Measurements from ENCODE around the gene GCNT2.
A peak's percentile ranks its signal among the peaks of the same experiment; 100 is the strongest.

The GCNT2 gene

DNA sequence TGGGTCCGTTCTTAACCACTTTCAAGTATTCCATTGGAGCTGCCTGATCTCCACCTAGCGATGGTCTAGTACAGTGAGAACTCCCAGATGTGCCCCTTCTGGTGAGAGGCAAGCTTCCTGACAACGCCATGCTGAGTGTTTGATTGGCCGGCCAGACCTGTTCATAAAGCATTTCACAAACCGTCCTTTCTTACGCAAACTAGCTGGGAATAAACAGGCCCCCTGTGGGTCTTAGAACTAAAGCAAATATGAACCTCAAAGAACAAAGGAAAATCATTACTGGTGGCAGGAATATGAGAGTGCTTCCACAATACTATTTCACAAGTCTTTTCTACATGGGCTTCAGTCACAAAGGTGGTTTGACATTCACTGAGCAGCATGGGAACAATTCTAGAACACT is 15.6 kb upstream of the GCNT2 start:
- no peak for DNase-seq (ENCODE audit: extremely low read depth, low read depth)

GRCh38 chr6:10507298-10507697 is 13.9 kb upstream of the GCNT2 start:
- DNase-seq (ENCODE audit: extremely low read depth, low read depth) = no peak
- TF ChIP-seq, protein P1, sequence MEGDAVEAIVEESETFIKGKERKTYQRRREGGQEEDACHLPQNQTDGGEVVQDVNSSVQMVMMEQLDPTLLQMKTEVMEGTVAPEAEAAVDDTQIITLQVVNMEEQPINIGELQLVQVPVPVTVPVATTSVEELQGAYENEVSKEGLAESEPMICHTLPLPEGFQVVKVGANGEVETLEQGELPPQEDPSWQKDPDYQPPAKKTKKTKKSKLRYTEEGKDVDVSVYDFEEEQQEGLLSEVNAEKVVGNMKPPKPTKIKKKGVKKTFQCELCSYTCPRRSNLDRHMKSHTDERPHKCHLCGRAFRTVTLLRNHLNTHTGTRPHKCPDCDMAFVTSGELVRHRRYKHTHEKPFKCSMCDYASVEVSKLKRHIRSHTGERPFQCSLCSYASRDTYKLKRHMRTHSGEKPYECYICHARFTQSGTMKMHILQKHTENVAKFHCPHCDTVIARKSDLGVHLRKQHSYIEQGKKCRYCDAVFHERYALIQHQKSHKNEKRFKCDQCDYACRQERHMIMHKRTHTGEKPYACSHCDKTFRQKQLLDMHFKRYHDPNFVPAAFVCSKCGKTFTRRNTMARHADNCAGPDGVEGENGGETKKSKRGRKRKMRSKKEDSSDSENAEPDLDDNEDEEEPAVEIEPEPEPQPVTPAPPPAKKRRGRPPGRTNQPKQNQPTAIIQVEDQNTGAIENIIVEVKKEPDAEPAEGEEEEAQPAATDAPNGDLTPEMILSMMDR (IDR thresholded peaks at IDR 0.05; ENCODE audit: low read depth, low read length) = no peak

More for the DNA sequence above, 15.6 kb upstream of the GCNT2 start:
- TF ChIP-seq, protein P1 (IDR thresholded peaks at IDR 0.05; ENCODE audit: low read depth, low read length) = no peak

GRCh38 chr6:10507715-10508114 is 13.4 kb upstream of the GCNT2 start:
- no peak for DNase-seq (ENCODE audit: extremely low read depth, low read depth)
- TF ChIP-seq, protein P1 (IDR thresholded peaks at IDR 0.05; ENCODE audit: low read depth, low read length) = no peak

- DNase-seq (ENCODE audit: extremely low read depth, low read depth) = no peak
- TF ChIP-seq, protein P1 (IDR thresholded peaks at IDR 0.05; ENCODE audit: low read depth, low read length) = peak; percentile 34
These were observed 10.4 kb upstream of the GCNT2 start for GRCh38 chr6:10510592-10511367.

- no peak for DNase-seq (ENCODE audit: extremely low read depth, low read depth)
- TF ChIP-seq, protein P1 (IDR thresholded peaks at IDR 0.05; ENCODE audit: low read depth, low read length) = no peak
These were observed 9.7 kb upstream of the GCNT2 start for GRCh38 chr6:10511477-10511876.

DNA sequence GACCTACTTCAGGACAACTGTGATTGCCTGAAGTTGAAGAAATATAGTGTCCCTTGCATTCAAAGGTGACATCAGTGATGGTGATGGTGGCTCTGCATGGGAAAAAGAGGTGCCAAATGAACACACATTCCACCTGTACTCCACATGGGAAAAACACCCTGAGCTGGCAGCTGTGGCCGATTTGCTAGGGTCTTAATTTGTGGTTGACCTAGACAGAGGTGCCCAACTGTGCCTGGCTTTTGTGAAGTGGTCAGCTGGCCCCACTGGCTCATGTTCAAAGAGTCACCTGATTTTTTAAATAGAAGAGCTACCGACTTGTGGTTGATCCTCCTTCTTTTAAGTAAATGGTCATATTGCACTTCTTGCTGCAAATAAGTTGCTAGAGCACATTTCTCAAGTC is 7.6 kb upstream of the GCNT2 start:
- no peak for DNase-seq (ENCODE audit: extremely low read depth, low read depth)
- TF ChIP-seq, protein P1 (IDR thresholded peaks at IDR 0.05; ENCODE audit: low read depth, low read length) = no peak

DNA sequence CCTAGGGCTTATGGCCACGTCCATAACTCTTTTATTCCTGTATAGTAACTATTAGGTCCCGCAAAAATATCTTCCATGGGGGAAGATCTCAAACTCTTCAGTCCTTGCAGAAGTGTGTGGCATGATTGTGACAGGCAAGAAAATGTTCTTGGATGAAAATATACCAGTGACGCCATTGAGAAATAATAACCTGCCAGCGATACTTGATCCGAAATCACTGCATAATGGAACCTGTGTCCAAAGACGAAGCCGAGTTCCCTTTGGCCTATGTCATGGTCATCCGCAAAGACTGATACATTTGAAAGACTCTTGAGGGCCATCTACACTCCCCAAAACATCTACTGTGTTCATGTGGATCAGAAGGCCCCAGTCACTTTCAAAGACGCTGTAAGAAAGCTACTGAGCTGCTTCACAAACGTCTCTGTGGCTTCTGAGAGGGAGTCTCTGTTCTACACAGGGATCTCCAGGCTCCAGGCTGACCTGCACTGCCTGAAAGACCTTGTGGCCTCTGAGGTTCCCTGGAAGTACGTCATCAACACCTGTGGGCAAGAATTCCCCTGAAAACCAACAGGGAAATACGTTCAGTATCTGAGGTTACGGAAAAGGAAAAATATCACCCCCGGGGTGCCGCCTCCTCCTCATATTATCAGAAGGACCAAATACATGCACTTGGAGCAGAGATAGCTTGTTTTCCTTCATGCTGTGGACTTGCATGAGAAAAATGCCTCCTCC is 6.9 kb upstream of the GCNT2 start:
- TF ChIP-seq, protein P1 (IDR thresholded peaks at IDR 0.05; ENCODE audit: low read depth, low read length) = no peak
- no peak for DNase-seq (ENCODE audit: extremely low read depth, low read depth)

All from AG09319 (cell line).